ENCODE measurements around the gene HLA-E. TPM values are rescaled to one million over a fixed set of nuclear protein-coding genes. Genes with fewer than 3 reads are reported as not detected.
A peak's percentile ranks its signal among the peaks of the same experiment; 100 is the strongest.

HLA-E gene
- total and polyA plus RNA-seq, 2 of the 13 experiments (the other 11 are each of a cell fraction or from before 2014, with no cell fraction given) = 45.2 to 90.4 TPM

DNA sequence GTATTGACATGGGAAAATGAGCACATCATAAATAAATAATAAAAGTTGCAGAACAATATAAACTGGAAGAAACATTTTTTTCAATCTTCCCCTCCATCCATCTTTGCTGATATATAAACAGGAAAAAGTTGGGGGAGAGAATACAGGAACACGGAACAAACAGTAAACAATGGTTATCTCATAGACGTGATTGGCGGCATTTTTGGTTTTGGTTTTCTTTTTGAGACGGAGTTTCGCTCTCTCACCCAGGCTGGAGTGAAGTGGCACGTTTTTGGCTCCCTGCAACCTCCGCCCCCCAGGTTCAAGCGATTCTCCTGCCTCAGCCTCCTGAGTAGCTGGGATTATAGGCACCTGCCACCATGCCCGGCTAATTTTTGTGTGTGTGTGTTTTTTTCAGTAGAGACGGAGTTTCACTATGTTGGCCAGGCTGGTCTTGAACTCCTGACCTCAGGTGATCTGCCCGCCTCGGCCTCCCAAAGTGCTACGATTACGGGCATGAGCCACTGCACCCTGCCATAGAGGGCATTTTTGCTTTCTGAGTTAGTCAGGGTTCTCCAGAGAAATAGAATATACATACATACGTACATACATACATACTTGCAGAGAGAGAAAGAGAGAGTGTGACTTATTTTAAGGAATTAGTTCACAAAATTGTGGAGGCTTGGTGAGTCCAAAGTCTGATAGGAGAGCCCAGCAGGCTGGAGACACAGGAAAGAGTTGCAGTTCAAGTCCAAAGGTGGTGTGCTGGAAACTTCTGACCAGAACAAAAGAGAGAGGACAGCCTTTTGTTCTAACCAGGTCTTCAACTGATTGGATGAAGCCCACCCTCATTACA is 44.4 kb downstream of the HLA-E start (continued):
- TF ChIP-seq, protein P1, sequence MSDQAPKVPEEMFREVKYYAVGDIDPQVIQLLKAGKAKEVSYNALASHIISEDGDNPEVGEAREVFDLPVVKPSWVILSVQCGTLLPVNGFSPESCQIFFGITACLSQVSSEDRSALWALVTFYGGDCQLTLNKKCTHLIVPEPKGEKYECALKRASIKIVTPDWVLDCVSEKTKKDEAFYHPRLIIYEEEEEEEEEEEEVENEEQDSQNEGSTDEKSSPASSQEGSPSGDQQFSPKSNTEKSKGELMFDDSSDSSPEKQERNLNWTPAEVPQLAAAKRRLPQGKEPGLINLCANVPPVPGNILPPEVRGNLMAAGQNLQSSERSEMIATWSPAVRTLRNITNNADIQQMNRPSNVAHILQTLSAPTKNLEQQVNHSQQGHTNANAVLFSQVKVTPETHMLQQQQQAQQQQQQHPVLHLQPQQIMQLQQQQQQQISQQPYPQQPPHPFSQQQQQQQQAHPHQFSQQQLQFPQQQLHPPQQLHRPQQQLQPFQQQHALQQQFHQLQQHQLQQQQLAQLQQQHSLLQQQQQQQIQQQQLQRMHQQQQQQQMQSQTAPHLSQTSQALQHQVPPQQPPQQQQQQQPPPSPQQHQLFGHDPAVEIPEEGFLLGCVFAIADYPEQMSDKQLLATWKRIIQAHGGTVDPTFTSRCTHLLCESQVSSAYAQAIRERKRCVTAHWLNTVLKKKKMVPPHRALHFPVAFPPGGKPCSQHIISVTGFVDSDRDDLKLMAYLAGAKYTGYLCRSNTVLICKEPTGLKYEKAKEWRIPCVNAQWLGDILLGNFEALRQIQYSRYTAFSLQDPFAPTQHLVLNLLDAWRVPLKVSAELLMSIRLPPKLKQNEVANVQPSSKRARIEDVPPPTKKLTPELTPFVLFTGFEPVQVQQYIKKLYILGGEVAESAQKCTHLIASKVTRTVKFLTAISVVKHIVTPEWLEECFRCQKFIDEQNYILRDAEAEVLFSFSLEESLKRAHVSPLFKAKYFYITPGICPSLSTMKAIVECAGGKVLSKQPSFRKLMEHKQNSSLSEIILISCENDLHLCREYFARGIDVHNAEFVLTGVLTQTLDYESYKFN (CRISPR knock-in tag; conservative IDR thresholded peaks at IDR 0.05) = peak; percentile 69
- TF ChIP-seq ZNF264 (CRISPR knock-in tag; IDR thresholded peaks at IDR 0.05) (peak; percentile 52; the same call in 1 of the 2 replicates), ZNF430 (CRISPR knock-in tag; IDR thresholded peaks at IDR 0.05) (0 out of 2 replicates have a peak, but pooled peaks have one; percentile 30), SOX5 (CRISPR knock-in tag; IDR thresholded peaks at IDR 0.05; ENCODE audit: borderline replicate concordance) (peak; percentile 95), CEBPG (CRISPR knock-in tag; IDR thresholded peaks at IDR 0.05) (0 out of 2 replicates have a peak, but pooled peaks have one; percentile 13), CREM (IDR thresholded peaks at IDR 0.05) (no peak), CREM (CRISPR knock-in tag; IDR thresholded peaks at IDR 0.05) (no peak), KDM6A (CRISPR knock-in tag; IDR thresholded peaks at IDR 0.05; ENCODE audit: low read depth) (peak; percentile 51; the same call in 1 of the 2 replicates), ZNF432 (CRISPR knock-in tag; IDR thresholded peaks at IDR 0.05; ENCODE audit: borderline replicate concordance) (no peak), TBX3 (IDR thresholded peaks at IDR 0.05; ENCODE audit: borderline replicate concordance) (no peak), ZNF709 (CRISPR knock-in tag; IDR thresholded peaks at IDR 0.05) (no peak), MEIS2 (CRISPR knock-in tag; IDR thresholded peaks at IDR 0.05) (no peak), ZNF160 (CRISPR knock-in tag; IDR thresholded peaks at IDR 0.05) (no peak), MBNL3 (CRISPR knock-in tag; conservative IDR thresholded peaks at IDR 0.05) (no peak)
- TF ChIP-seq, protein P2, sequence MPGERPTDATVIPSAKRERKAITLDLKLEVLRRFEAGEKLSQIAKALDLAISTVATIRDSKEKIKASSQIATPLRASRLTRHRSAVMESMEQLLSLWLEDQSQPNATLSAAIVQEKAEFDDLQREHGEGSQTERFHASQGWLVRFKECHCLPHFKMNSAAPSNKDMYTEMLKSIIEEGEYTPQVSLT (CRISPR knock-in tag; IDR thresholded peaks at IDR 0.05; ENCODE audit: borderline replicate concordance, low read depth) = no peak
- TF ChIP-seq, protein P3, sequence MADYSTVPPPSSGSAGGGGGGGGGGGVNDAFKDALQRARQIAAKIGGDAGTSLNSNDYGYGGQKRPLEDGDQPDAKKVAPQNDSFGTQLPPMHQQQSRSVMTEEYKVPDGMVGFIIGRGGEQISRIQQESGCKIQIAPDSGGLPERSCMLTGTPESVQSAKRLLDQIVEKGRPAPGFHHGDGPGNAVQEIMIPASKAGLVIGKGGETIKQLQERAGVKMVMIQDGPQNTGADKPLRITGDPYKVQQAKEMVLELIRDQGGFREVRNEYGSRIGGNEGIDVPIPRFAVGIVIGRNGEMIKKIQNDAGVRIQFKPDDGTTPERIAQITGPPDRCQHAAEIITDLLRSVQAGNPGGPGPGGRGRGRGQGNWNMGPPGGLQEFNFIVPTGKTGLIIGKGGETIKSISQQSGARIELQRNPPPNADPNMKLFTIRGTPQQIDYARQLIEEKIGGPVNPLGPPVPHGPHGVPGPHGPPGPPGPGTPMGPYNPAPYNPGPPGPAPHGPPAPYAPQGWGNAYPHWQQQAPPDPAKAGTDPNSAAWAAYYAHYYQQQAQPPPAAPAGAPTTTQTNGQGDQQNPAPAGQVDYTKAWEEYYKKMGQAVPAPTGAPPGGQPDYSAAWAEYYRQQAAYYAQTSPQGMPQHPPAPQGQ (CRISPR knock-in tag; IDR thresholded peaks at IDR 0.05; ENCODE audit: borderline replicate concordance) = no peak
- TF ChIP-seq, protein P4, sequence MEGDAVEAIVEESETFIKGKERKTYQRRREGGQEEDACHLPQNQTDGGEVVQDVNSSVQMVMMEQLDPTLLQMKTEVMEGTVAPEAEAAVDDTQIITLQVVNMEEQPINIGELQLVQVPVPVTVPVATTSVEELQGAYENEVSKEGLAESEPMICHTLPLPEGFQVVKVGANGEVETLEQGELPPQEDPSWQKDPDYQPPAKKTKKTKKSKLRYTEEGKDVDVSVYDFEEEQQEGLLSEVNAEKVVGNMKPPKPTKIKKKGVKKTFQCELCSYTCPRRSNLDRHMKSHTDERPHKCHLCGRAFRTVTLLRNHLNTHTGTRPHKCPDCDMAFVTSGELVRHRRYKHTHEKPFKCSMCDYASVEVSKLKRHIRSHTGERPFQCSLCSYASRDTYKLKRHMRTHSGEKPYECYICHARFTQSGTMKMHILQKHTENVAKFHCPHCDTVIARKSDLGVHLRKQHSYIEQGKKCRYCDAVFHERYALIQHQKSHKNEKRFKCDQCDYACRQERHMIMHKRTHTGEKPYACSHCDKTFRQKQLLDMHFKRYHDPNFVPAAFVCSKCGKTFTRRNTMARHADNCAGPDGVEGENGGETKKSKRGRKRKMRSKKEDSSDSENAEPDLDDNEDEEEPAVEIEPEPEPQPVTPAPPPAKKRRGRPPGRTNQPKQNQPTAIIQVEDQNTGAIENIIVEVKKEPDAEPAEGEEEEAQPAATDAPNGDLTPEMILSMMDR (CRISPR knock-in tag; IDR thresholded peaks at IDR 0.05) = peak; percentile 7; the same call in 1 of the 2 replicates
- TF ChIP-seq, protein P5, sequence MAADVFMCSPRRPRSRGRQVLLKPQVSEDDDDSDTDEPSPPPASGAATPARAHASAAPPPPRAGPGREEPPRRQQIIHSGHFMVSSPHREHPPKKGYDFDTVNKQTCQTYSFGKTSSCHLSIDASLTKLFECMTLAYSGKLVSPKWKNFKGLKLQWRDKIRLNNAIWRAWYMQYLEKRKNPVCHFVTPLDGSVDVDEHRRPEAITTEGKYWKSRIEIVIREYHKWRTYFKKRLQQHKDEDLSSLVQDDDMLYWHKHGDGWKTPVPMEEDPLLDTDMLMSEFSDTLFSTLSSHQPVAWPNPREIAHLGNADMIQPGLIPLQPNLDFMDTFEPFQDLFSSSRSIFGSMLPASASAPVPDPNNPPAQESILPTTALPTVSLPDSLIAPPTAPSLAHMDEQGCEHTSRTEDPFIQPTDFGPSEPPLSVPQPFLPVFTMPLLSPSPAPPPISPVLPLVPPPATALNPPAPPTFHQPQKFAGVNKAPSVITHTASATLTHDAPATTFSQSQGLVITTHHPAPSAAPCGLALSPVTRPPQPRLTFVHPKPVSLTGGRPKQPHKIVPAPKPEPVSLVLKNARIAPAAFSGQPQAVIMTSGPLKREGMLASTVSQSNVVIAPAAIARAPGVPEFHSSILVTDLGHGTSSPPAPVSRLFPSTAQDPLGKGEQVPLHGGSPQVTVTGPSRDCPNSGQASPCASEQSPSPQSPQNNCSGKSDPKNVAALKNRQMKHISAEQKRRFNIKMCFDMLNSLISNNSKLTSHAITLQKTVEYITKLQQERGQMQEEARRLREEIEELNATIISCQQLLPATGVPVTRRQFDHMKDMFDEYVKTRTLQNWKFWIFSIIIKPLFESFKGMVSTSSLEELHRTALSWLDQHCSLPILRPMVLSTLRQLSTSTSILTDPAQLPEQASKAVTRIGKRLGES (CRISPR knock-in tag; IDR thresholded peaks at IDR 0.05; ENCODE audit: borderline replicate concordance) = no peak
